Ascending aorta (tissue), 2 donors: Measurements from ENCODE around the gene ARRB1. TPM values are rescaled to one million over a fixed set of nuclear protein-coding genes. Genes with fewer than 3 reads are reported as not detected.

ENCODE experiments used
- DNase-seq, 2 donors: peaks; one replicate each; pipeline ENCODE4 v3.0.0-alpha.2; 2019; ENCODE audit warnings: low spot score in 2 of 2
- H3K27ac ChIP-seq, 2 donors: fragments of 200-600 bp; sonication (generic); one replicate each; pipeline ENCODE4 v1.5.1; 2016 to 2017; ENCODE audit warnings: mild to moderate bottlenecking in 1 of 2
- H3K27me3 ChIP-seq: fragments of 200-600 bp; sonication (generic); one replicate; pipeline ENCODE4 v1.5.1; 2017
- H3K36me3 ChIP-seq, 2 donors: fragments of 200-600 bp; sonication (generic); one replicate each; pipeline ENCODE4 v1.5.1; 2016
- H3K4me1 ChIP-seq, 2 donors: fragments of 200-600 bp; sonication (generic); one replicate each; pipeline ENCODE4 v1.5.1; 2016 to 2017; ENCODE audit warnings: mild to moderate bottlenecking in 1 of 2
- H3K4me3 ChIP-seq, 2 donors: fragments of 200-600 bp; sonication (generic); one replicate each; pipeline ENCODE4 v1.5.1; 2016 to 2017; ENCODE audit warnings: mild to moderate bottlenecking in 1 of 2
- H3K9me3 ChIP-seq, 2 donors: fragments of 200-600 bp; sonication (generic); one replicate each; pipeline ENCODE4 v1.5.1; 2016
- intact Hi-C: fragments of 100-400 bp; cut with DNase I; formaldehyde crosslinking; loops from one replicate; pipeline ENCODE4 v1.15.1; 2023
- total RNA-seq: library from RNA; depleted of rRNA; stranded (reverse); fragments of >200 nt; gene quantifications from one replicate; pipeline ENCODE4 v1.1.0, GENCODE V29; 2016
- TF ChIP-seq, protein P1 (sequence below), 3 experiments: fragments of 200-600 bp in 2 of 3; fragments of 450-650 bp in 1 of 3; sonication (generic) in 2 of 3; IDR thresholded peaks; one replicate each; pipeline ENCODE4 v1.5.1; 2016 to 2019; ENCODE audit warnings: antibody characterized with exemption in 3 of 3, mild to moderate bottlenecking in 1 of 3, moderate library complexity in 1 of 3

The ARRB1 gene
- total RNA-seq, 1 donor from 2014 or later, result 78.2 TPM

- no peaks in the 10 kb centered on the region for H3K9me3 ChIP-seq
- intact Hi-C loops, result no loop called here
- no peaks in the 10 kb centered on the region for H3K36me3 ChIP-seq
- H3K4me1 ChIP-seq, result no peaks in the 10 kb centered on the region
- TF ChIP-seq, protein P1, sequence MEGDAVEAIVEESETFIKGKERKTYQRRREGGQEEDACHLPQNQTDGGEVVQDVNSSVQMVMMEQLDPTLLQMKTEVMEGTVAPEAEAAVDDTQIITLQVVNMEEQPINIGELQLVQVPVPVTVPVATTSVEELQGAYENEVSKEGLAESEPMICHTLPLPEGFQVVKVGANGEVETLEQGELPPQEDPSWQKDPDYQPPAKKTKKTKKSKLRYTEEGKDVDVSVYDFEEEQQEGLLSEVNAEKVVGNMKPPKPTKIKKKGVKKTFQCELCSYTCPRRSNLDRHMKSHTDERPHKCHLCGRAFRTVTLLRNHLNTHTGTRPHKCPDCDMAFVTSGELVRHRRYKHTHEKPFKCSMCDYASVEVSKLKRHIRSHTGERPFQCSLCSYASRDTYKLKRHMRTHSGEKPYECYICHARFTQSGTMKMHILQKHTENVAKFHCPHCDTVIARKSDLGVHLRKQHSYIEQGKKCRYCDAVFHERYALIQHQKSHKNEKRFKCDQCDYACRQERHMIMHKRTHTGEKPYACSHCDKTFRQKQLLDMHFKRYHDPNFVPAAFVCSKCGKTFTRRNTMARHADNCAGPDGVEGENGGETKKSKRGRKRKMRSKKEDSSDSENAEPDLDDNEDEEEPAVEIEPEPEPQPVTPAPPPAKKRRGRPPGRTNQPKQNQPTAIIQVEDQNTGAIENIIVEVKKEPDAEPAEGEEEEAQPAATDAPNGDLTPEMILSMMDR (IDR thresholded peaks at IDR 0.05), result no peak
- no peak for DNase-seq
- no peaks in the 10 kb centered on the region for H3K27me3 ChIP-seq
- H3K27ac ChIP-seq, result no peak overlapping the region
- H3K4me3 ChIP-seq, result no peak overlapping the region
Measured at GRCh38 chr11:75389925-75390324, 38.5 kb upstream of the ARRB1 start.

GRCh38 chr11:75389276-75389605 is 37.8 kb upstream of the ARRB1 start:
- Histone ChIP-seq H3K4me1 (no peaks in the 10 kb centered on the region), H3K9me3 (no peaks in the 10 kb centered on the region), H3K36me3 (no peaks in the 10 kb centered on the region), H3K27ac (no peak overlapping the region), H3K27me3 (no peaks in the 10 kb centered on the region), H3K4me3 (no peak overlapping the region)
- DNase-seq, result no peak
- TF ChIP-seq, protein P1 (IDR thresholded peaks at IDR 0.05), result no peak
- intact Hi-C loops, result no loop called here

GRCh38 chr11:75388386-75389275 is 37.2 kb upstream of the ARRB1 start:
- Histone ChIP-seq H3K27ac (no peak overlapping the region), H3K9me3 (no peaks in the 10 kb centered on the region), H3K27me3 (no peaks in the 10 kb centered on the region), H3K4me3 (no peak overlapping the region), H3K36me3 (no peaks in the 10 kb centered on the region), H3K4me1 (no peaks in the 10 kb centered on the region)
- intact Hi-C loops, result loop anchor here (1.0 kb wide), 1 partner anchor 144 kb away; no protein-coding TSS in a partner anchor
- peak in 1 of 2 donors; percentile 85 for DNase-seq
- TF ChIP-seq, protein P1 (IDR thresholded peaks at IDR 0.05), result peak; percentile 76 to 83 (median 79)

DNA sequence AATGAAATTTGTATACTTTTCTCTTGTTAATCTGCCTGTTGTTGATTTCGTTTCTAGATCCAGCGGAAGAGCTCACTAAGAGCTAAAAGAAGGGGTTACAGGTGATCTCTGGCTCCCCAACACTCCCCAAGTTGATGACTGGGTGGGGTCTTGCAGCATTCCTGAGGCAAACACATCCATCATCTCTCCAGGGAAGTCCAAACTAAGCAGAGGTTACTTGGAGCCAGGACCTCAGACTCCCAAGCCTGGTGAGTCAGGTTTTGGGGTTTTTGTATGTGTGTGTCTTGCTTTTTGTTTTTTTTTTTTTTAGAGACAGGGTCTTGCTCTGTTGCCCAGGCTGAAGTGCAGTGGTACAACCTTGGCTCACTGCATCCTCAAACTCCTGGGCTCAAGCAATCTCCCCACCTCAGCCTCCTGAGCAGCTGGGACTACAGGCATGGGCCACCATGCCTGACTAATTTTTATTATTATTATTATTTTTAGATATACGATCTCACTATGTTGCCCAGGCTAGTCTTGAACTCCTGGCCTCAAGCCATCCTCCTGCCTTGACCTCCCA is 36.4 kb upstream of the ARRB1 start:
- no peaks in the 10 kb centered on the region for H3K27me3 ChIP-seq
- H3K27ac ChIP-seq, result no peak overlapping the region
- no peak overlapping the region for H3K4me3 ChIP-seq
- no peaks in the 10 kb centered on the region for H3K9me3 ChIP-seq
- no peaks in the 10 kb centered on the region for H3K36me3 ChIP-seq
- intact Hi-C loops, result loop anchor here (1.0 kb wide), 1 partner anchor 144 kb away; no protein-coding TSS in a partner anchor
- no peak for DNase-seq
- no peaks in the 10 kb centered on the region for H3K4me1 ChIP-seq
- TF ChIP-seq, protein P1 (IDR thresholded peaks at IDR 0.05), result no peak

- Histone ChIP-seq H3K27ac (no peak overlapping the region), H3K4me3 (no peak overlapping the region)
- intact Hi-C loops, result no loop called here
Measured at GRCh38 chr11:75386942-75387630, 35.6 kb upstream of the ARRB1 start.

More at GRCh38 chr11:75386942-75387630, 35.6 kb upstream of the ARRB1 start:
- Histone ChIP-seq H3K9me3 (no peaks in the 10 kb centered on the region), H3K36me3 (no peaks in the 10 kb centered on the region), H3K27me3 (no peaks in the 10 kb centered on the region), H3K4me1 (no peaks in the 10 kb centered on the region)
- DNase-seq, result no peak
- TF ChIP-seq, protein P1 (IDR thresholded peaks at IDR 0.05), result no peak
